ENCODE data around the gene KCNIP1.
"Not testable (repeated sequence)": the region's sequence is repeated elsewhere in the genome, so short reads cannot be mapped to it uniquely, and the experiment has no call there.

KCNIP1 gene

DNA sequence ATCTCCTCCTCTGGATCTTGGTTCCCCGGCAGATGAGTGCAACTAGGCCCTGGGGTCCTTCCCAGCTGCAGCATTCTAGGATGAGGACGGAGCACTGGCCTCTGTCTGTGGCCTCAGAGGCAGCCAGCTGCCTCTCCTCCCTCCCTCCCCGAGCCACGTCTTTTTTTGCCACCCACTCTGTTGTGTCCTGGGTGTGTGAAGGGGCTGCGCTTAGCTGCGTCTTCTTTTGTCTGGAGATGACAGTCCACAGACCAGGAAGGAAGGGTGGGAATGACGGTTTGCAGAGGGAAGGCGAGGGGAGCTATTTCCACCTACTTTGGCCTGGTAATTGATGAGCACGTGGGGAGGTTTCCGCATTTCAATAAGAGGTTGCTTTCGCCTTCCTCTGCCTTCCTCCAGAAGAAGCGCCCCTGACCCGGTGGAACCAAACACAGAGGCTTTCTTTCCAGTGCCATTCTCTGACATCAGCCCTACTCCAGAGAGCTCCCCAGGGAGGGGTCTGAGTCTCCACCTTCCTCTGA is 245.2 kb downstream of the KCNIP1 start:
- no peak for DNase-seq (ENCODE audit: low read depth, low spot score)
- no peak overlapping the region for H3K4me3 ChIP-seq (ENCODE audit: low read length)

DNA sequence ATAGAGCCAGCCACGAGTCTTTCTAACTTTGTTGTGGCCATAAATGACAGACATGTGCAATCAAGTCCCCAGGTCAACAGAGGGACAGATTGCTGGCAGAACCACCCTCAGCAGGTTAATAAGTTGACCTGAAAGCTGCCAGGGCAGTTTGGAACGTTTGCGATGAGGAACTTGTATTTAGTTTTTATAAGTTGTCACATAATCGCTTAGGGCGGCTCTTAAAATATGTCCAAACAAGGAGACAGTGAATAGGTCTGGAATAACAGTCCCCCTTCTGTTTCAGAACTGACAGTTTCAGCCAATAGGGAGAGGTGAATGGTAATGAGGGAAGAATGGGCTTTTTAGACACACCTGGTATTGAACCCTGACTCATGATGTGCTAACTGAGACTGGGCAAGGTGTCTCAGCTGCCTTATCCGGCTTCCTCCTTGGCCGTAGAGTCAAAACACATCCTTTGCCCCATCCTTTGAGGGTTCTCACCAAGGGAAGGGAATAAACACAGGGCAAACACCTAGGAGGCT is 246.2 kb downstream of the KCNIP1 start:
- no peak overlapping the region for H3K4me3 ChIP-seq (ENCODE audit: low read length)
- DNase-seq (ENCODE audit: low read depth, low spot score), result no peak

DNA sequence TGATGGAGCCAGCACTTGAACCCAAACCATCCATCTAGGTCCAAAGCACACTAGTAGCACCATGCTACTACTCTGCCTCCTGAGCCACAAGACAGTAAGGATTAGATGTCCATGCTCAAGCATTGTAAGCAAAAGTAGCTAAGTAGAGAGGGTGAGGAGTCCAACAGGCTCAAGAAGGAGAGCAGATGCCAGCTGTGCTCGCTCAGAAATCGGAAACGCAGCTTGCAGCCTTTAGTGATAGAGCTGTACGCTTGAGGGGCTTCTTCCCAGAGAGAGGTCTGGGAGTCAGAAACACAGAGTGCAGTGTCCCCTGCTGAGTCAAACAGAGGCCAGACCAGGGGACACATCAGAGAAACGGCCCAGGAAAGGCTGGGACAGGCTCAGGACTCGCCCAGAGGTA is 247.0 kb downstream of the KCNIP1 start:
- no peak for DNase-seq (ENCODE audit: low read depth, low spot score)
- H3K4me3 ChIP-seq (ENCODE audit: low read length), result no peak overlapping the region

DNA sequence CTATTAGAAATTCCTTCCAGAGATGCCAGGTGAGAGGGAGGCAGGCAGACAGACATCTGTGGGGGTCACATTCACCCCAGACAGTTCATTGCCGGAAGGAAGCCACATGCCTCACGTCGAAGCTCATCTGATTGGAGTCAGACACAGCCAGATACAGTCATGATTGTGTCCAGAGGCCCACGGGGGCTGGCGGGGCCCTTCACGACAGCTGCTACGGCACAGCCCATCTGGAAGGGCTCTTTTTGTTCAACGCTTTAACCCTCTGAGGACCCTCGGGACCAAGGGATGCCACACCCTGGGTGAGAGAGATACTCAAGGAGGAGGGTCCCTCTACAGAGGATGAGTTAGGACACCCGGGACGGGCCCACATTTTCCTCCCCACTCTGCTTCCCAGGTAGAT is 247.8 kb downstream of the KCNIP1 start:
- H3K4me3 ChIP-seq (ENCODE audit: low read length), result no peak overlapping the region
- no peak for DNase-seq (ENCODE audit: low read depth, low spot score)

DNA sequence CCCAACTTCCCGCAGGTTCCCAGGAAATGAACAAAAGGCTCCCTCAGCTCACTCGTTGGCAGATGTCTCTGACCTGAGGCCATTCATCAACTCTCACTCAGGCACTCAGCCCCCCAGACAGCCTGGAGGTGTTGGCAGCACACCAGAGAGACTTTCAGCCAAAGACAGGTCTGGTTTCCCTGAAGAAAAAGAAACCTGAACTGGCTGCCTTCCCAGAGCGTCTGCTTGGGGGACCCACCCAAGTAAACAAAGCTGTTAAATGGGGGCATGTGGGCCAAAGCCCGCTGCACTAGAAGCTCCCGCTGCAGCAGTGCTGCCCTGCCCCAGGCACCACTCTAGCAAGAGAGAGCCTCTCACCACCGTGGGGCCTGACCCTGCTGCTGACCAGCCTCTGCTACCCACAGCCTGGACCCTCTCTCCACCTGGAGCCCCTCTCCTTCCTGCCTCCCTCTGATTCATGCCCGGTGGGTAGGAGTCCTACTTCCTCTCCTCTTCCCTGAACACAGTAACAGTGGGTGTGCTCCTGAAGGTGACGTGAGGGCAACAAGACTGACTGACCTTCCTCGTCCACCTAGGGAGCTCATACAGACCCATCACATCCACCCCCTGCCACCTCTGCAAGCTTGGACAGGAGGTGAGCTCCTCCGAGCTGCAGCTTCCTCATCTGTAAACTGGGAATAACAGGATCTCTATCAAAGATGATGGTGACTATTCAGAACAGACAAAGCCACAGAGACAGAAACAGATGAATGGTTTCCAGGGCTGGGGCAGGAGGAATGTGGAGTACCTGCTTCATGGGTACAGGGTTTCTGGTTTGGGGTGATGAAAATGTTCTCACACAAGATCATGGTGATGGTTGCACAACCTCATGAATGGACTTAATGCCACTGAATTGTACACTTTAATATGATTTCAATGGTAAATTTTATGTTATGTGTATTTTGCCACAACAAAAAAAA is 248.7 kb downstream of the KCNIP1 start:
- no peak for DNase-seq (ENCODE audit: low read depth, low spot score)
- H3K4me3 ChIP-seq (ENCODE audit: low read length), result no peak overlapping the region

DNA sequence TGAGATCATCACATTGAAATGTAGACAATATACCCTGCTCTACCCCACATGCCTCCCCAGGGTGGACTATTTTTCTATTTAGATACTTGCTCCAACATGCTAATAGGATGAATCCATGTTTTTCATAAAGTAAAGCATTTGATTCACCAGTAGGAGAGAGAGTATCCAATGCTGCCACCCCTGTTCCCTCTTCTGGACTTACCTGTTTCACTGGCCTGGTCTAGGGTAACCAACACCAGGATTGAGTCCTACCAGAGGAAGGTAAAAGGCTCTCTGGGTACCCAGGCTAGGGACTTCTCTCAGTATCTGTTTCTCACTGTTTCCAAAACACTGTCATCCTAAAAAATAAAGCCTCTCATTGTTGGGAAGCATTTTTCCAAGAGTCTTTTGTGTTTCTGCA is 249.5 kb downstream of the KCNIP1 start:
- DNase-seq (ENCODE audit: low read depth, low spot score), result no peak

DNA sequence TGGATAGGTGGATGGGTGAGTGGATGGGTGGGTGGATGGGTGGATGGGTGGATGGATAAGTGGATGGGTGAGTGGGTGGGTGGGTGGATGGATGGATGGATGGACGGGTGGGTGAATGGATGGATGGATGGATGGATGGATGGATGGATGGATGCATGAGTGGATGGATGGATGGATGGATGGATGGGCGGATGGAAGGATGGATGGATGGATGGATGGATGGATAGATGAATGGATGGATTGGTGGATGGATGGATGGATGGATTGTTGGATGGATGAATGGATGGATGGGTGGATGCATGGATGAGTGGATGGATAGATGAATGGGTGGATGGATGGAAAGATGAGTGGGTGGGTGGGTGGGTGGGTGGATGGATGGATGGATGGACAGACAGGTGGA is 250.7 kb downstream of the KCNIP1 start:
- not testable (repeated sequence) for H3K4me3 ChIP-seq (ENCODE audit: low read length); DNase-seq (ENCODE audit: low read depth, low spot score)

More for the DNA sequence above, 249.5 kb downstream of the KCNIP1 start:
- H3K4me3 ChIP-seq (ENCODE audit: low read length), result no peak overlapping the region

DNA sequence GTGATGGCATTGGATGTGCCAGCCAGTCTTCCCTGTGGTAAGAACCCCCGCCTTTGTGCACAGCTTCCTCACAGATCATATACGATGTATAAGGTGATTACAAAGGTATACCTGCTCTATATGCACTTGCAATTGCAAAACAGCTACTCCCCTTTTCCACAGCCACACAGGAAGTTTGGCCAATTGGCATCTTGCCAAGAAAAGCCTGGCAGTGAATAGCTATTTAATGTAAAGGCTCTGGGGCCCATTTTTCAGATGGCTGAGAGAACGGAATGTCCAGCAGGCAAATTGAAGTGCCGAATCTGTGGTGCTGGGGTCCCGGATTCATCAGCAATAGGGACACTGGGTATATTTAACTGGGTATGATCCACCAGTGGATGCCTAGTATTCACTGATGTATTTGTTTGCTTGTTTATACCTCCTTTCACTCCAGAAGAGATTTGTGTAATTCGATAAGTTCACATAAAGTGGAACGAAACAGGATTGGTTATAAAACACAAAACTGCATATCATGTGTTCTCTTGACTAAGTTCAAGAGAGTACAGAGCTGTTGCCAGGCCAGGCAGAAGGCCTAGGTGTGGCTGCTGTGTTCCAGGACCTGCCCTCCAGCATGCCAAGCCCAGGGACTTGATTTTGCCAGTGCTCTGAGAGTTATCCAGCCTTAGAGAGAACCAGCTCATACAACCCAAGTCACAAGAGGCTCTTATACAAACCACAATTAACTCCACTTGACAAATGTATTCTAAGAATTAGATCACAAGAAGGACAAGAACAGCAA is 252.0 kb downstream of the KCNIP1 start:
- DNase-seq (ENCODE audit: low read depth, low spot score), result no peak
- H3K4me3 ChIP-seq (ENCODE audit: low read length), result no peak overlapping the region

DNA sequence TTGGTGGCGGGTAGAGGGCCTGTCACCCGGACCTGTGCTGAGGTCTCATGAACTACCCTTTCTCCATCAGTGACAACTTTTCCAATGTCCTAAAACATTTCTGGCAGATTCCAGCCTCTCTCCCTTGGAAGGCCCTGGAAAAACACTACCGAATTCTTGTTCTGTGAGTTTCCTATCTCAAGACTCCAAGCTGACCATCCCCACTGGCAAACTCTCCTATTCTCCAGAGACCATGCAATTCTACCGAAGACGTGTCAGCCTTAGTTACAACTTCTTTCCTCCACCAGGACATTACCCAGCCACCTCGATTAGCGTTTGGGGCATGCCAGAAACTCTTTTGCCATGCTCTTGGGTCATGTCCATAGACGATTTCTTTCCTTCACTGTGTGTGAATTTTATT is 252.9 kb downstream of the KCNIP1 start:
- no peak for DNase-seq (ENCODE audit: low read depth, low spot score)
- H3K4me3 ChIP-seq (ENCODE audit: low read length), result no peak overlapping the region

DNA sequence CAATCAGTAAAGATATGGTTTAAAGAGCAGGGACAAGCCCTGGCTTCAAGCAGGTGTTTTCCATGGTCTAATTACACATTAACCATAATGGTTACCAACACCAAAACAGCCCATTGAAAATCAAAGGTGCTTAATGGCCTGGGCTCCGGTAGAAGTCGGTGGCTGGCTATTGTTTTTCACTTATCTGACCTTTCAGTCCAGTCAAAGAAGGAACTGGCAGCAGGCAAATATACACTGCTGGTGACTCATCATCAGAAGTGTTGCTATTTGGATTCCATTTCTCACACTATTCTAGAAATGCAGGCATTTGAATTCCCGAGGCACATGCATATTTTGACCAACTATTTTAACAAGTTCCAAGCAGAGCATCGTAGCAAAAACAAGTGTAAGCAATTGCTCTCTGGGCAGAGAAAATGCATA is 253.4 kb downstream of the KCNIP1 start:
- no peak for DNase-seq (ENCODE audit: low read depth, low spot score)
- H3K4me3 ChIP-seq (ENCODE audit: low read length), result no peak overlapping the region

DNA sequence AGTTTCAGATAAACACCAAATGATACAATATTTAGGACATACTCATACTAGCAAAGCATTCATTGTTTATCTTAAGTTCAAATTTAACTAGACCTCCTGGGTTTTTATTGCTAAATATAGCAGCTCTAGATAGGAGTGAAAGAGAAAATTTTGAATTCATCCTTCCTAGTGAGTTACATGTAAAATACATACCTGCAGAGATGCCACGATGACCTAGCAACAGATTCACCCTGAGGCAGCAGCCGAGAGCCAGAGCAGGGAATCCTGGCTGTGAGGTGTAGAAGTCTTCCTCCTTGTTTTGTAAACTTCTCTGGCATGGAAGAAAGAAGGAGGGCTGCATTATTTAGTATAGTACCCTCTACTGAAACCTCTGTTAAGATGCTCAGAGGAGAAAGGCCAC is 253.8 kb downstream of the KCNIP1 start:
- no peak overlapping the region for H3K4me3 ChIP-seq (ENCODE audit: low read length)
- no peak for DNase-seq (ENCODE audit: low read depth, low spot score)

DNA sequence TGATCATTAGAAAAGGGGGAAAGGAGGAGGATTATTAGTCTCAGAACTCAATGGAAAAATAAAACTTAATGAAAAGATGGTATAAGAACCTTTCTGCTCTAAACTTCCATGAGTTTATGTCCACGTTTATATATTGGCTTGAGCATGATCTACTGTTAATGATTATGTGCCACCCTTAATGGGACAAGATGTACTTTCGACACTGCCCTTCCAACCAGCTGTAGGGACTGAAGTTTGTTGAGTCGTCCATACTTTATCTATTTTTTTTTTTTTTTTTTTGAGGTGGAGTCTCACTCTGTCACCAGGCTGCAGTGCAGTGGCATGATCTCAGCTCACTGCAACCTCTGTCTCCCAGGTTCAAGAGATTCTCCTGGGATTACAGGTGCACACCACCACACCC is 254.7 kb downstream of the KCNIP1 start:
- DNase-seq (ENCODE audit: low read depth, low spot score), result no peak
- H3K4me3 ChIP-seq (ENCODE audit: low read length), result no peak overlapping the region

DNA sequence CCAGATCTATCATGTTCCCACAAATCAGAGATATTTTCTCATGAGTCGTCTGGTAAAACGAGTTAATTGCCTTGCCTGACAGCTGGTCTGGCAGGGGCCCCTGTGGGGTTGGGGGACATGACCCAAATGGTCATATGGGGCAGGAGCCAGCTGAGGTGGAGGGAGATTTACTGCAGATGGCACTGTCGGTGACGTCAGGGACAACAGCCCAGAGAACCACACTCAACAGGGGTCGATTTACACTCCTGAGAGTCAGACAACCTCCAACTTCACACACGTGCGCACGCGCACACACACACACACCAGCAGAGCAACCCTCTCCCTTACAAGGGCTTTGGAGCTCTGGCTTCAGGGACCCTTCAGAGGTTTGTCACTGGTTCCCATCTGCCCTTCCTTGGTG is 256.3 kb downstream of the KCNIP1 start:
- DNase-seq (ENCODE audit: low read depth, low spot score), result no peak
- no peak overlapping the region for H3K4me3 ChIP-seq (ENCODE audit: low read length)

DNA sequence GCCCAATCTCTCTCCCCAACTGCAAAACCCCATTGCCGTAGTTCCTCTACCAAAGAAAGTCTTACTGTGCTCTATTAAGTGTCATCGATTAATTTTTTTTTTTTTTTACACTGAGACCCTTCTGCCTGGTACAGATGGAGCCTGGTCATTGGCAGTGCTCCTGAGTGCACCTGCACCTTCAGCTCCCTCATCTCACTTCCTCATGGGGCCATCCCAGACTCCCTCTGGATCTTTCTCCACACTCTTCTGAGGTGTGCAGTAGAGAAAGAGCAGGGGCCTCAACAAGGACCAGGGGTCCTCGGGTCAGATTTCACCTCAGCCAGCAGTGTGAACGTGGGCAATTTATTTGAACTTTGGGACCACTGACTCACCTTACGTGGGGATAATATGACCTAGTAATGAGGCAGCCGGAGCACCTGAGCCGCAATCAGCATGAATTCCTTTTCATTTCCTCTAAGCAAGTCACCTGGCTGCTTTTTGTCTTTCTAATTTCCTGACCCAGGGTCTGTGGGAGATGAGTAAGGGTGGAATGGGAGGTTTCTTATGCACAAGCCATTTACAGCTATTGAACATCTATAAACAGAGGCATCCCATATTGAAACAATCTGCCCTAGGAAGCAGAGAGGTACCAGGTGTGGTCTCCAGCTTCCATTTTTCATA is 257.4 kb downstream of the KCNIP1 start:
- no peak overlapping the region for H3K4me3 ChIP-seq (ENCODE audit: low read length)
- no peak for DNase-seq (ENCODE audit: low read depth, low spot score)

DNA sequence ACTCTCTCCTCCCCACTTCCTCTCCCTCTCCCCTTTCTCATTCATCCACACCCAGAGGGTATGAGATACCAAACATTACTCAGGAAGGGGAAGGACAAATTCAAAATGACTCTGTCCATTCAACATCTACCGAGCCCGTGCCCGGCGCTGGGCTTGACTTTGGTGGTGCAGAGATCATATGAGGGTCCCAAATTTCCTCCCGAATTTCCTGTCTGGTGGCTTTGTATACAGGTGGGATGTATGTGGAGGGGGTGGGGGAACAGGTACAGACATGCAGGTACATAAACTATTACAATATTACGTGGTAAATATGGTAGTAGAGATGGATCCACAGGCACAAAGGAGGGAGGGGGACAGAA is 257.9 kb downstream of the KCNIP1 start:
- no peak for DNase-seq (ENCODE audit: low read depth, low spot score)
- no peak overlapping the region for H3K4me3 ChIP-seq (ENCODE audit: low read length)

DNA sequence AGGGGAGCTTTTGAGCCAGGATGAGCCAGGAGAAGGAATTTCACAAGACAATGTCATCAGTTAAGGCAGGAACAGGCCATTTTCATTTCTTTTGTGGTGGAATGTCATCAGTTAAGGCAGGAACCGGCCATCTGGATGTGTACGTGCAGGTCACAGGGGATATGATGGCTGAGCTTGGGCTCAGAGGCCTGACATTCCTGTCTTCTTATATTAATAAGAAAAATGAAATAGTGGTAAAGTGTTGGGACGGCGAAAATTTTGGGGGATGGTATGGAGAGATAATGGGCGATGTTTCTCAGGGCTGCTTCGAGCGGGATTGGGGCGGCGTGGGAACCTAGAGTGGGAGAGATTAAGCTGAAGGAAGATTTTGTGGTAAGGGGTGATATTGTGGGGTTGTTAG is 258.5 kb downstream of the KCNIP1 start:
- not testable (repeated sequence) for DNase-seq (ENCODE audit: low read depth, low spot score); H3K4me3 ChIP-seq (ENCODE audit: low read length)

DNA sequence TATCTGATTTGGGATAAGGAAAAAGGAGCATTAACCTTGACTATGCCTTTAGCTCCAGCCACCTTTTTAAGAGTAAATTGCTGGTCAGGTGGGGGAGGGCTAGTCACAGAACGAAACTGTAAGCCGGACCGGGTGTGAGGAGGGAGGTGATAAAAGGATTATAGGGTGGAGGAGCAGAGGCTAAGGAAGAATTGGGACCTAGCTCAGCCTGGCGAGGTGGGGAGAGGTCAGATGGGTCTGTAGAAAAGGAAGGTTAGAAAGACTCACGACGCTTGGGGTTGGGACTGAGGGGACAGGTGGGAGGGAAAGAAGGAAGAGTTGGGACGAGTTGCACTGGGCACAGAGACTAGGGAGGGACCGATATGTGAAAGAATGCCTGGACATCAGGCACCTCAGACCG is 262.0 kb downstream of the KCNIP1 start:
- DNase-seq (ENCODE audit: low read depth, low spot score); H3K4me3 ChIP-seq (ENCODE audit: low read length): not testable (repeated sequence)

DNA sequence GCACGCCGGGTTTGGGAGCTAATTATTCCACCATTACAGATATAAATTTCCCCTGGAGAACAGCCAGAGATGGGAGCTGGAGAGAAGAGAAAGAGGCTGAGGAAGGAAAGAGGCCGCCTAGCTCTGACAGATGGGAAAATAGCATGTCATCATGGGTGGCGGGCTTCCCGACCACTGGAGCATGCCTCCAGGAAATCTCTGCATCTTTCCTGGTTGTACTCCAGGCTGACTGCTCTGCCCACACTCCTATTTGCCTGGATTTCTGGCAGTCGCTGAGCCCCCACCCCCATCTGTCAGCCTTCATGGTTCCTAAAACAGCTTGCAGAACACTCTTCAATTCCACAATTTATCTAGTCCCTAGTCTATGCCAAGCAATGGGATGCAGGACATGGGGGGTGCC is 265.4 kb downstream of the KCNIP1 start:
- DNase-seq (ENCODE audit: low read depth, low spot score), result no peak
- H3K4me3 ChIP-seq (ENCODE audit: low read length), result no peak overlapping the region

DNA sequence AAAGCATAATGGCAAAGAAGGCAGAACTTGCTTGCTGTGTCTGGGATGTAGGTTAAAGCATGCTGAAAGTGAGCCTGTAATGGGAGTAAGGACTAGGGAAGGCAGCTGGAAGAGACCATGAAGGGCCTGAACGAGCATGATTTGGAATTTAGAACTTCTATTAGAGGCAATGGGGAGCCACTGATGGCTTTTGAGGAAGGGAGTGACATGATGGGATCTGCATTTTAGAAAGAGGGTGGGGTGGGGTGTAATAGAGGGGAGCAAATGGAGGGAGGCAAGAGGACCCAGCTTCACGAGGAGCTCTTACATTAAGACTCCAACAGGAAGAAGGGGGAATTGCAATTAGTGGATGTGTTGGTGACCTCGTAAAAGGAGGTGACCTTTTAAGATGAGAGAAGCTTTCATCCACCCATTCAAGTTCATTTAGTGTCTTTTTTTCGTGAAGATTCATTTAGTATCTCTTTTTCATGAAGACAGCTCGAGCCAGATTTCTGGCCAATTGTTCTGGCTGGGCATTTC is 266.1 kb downstream of the KCNIP1 start:
- DNase-seq (ENCODE audit: low read depth, low spot score), result no peak
- H3K4me3 ChIP-seq (ENCODE audit: low read length), result no peak overlapping the region

Measured in Jurkat, Clone E6-1 (cell line).